ENCODE data around the gene CD209. TPM values are rescaled to one million over a fixed set of nuclear protein-coding genes. Genes with fewer than 3 reads are reported as not detected.

Gene CD209
- total RNA-seq, 1 donor from 2014 or later, result 8.8 TPM

DNA sequence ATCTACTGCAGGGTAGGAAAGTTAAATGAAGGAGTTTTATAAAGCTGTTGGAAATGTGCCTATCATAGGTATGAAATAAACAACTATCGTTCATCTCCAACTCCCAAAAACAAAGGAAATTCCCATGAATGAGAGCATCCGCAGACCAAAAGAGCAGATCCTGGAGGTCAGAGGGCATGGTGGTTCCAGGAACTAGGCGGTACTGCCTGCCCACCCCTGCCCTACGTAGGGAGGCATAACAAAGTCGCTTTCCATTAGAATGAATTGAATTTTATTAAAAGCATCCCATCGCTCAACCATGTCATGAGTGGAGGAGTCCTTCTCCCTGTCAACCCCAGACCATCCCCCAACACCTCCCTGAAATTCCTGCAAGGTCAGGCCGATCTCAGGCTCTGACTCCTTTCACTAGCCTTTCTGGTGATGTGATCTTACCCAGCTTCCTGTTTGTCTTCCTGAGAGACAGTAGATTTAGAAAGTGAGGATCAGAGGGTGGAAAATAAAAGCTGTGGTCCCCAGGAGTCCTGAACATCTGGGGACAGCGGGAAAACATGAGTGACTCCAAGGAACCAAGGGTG lies 15.5 kb upstream of the CD209 start, which contains the start of gene CLEC4M:
TSS of gene CLEC4M (plus strand) at position 525 of the 575 bp plus-strand sequence. CDS start at position 549, 24 bp downstream.
- no peak for DNase-seq (ENCODE audit: extremely low spot score in 2 of 2)
- intact Hi-C loops (cut with DNase I), result no loop called here
- H3K36me3 ChIP-seq, result no peaks in the 10 kb centered on the region
- H3K27me3 ChIP-seq, result no peaks in the 10 kb centered on the region
- TF ChIP-seq, protein P1, sequence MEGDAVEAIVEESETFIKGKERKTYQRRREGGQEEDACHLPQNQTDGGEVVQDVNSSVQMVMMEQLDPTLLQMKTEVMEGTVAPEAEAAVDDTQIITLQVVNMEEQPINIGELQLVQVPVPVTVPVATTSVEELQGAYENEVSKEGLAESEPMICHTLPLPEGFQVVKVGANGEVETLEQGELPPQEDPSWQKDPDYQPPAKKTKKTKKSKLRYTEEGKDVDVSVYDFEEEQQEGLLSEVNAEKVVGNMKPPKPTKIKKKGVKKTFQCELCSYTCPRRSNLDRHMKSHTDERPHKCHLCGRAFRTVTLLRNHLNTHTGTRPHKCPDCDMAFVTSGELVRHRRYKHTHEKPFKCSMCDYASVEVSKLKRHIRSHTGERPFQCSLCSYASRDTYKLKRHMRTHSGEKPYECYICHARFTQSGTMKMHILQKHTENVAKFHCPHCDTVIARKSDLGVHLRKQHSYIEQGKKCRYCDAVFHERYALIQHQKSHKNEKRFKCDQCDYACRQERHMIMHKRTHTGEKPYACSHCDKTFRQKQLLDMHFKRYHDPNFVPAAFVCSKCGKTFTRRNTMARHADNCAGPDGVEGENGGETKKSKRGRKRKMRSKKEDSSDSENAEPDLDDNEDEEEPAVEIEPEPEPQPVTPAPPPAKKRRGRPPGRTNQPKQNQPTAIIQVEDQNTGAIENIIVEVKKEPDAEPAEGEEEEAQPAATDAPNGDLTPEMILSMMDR (IDR thresholded peaks at IDR 0.05), result no peak
- TF ChIP-seq POLR2A (IDR thresholded peaks at IDR 0.05) (no peak), POLR2AphosphoS5 (IDR thresholded peaks at IDR 0.05; ENCODE audit: insufficient read depth in 1 of 2, low read depth in 1 of 2) (no peak)
- no peaks in the 10 kb centered on the region for H3K4me1 ChIP-seq
- no peaks in the 10 kb centered on the region for H3K9me3 ChIP-seq
- no peak within 1 kb of the TSS for H3K27ac ChIP-seq
- no peak within 1 kb of the TSS for H3K4me3 ChIP-seq

DNA sequence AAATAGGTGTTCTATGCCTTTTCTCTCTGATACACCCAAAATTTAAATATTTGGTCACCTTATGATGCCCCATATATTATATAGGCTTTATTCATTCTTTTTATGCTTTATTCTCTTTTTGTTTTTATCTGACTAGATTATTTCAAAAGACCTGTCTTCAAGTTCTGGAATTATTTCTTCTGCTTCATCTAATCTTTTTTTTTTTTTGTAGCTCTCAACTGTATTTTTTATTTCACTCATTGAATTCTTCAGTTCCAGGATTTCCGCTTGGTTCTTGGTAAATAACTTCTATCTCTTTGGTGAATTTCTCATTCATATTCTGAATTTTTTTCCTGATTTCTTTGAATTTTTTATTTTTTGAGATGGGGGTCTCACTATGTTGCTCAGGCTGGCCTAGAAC lies 11.8 kb upstream of the CD209 start:
- no peak for DNase-seq (ENCODE audit: extremely low spot score in 2 of 2)
- H3K27me3 ChIP-seq, result no peaks in the 10 kb centered on the region
- no peak overlapping the region for H3K27ac ChIP-seq
- H3K9me3 ChIP-seq, result no peaks in the 10 kb centered on the region
- TF ChIP-seq, protein P1 (IDR thresholded peaks at IDR 0.05), result no peak
- no peak for TF ChIP-seq POLR2A (IDR thresholded peaks at IDR 0.05)
- no peak for TF ChIP-seq POLR2AphosphoS5 (IDR thresholded peaks at IDR 0.05; ENCODE audit: insufficient read depth in 1 of 2, low read depth in 1 of 2)
- no peak overlapping the region for H3K4me3 ChIP-seq
- no peaks in the 10 kb centered on the region for H3K36me3 ChIP-seq
- intact Hi-C loops (cut with DNase I), result no loop called here
- no peaks in the 10 kb centered on the region for H3K4me1 ChIP-seq

DNA sequence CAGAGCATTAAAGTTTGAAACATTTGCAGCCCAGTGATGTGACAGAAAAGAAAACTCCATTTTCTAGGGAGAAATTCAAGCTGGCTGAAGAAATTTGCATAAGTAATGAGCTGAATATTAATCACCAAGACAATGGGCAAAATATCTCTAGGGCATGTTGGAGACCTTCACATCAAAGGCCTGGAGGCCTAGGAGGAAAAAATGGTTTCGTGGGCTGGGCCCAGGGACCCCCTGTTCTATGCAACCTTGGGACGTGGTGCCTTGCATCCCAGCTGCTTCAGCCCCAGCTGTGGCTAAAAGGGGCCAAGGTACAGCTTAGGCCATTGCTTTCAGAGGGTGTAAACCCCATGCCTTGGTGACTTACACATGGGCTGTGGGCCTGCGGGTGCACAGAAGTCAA lies 10.0 kb upstream of the CD209 start:
- H3K9me3 ChIP-seq, result no peaks in the 10 kb centered on the region
- intact Hi-C loops (cut with DNase I), result no loop called here

DNA sequence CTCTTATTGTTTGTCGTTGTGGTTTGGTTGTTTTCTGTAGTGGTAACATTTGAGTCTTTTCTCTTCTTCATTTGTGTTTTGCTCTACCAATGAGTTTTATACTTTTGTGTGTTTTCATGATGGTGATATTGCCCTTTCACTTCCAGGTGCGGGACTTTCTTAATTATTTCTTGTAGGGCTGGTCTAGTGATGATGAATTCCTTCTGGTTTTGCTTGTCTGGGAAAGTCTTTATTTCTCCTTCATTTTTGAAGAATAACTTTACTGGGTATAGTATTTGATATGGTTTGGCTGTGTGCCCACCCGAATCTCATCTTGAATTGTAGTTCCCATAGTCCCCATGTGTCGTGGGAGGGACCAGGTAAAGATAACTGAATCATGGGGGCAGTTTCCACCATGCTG lies 8.9 kb upstream of the CD209 start:
- Histone ChIP-seq H3K36me3 (no peaks in the 10 kb centered on the region), H3K4me1 (no peaks in the 10 kb centered on the region), H3K27ac (no peak overlapping the region), H3K27me3 (no peaks in the 10 kb centered on the region), H3K9me3 (no peaks in the 10 kb centered on the region), H3K4me3 (no peak overlapping the region)
- intact Hi-C loops (cut with DNase I), result no loop called here
- DNase-seq (ENCODE audit: extremely low spot score in 2 of 2), result no peak
- TF ChIP-seq POLR2A (IDR thresholded peaks at IDR 0.05) (no peak), POLR2AphosphoS5 (IDR thresholded peaks at IDR 0.05; ENCODE audit: insufficient read depth in 1 of 2, low read depth in 1 of 2) (no peak)
- TF ChIP-seq, protein P1 (IDR thresholded peaks at IDR 0.05), result no peak

More for the DNA sequence above, 10.0 kb upstream of the CD209 start:
- DNase-seq (ENCODE audit: extremely low spot score in 2 of 2), result no peak
- H3K27me3 ChIP-seq, result no peaks in the 10 kb centered on the region
- no peak overlapping the region for H3K4me3 ChIP-seq
- H3K27ac ChIP-seq, result no peak overlapping the region
- H3K36me3 ChIP-seq, result no peaks in the 10 kb centered on the region
- no peaks in the 10 kb centered on the region for H3K4me1 ChIP-seq
- TF ChIP-seq POLR2AphosphoS5 (IDR thresholded peaks at IDR 0.05; ENCODE audit: insufficient read depth in 1 of 2, low read depth in 1 of 2) (no peak), POLR2A (IDR thresholded peaks at IDR 0.05) (no peak)
- TF ChIP-seq, protein P1 (IDR thresholded peaks at IDR 0.05), result no peak

DNA sequence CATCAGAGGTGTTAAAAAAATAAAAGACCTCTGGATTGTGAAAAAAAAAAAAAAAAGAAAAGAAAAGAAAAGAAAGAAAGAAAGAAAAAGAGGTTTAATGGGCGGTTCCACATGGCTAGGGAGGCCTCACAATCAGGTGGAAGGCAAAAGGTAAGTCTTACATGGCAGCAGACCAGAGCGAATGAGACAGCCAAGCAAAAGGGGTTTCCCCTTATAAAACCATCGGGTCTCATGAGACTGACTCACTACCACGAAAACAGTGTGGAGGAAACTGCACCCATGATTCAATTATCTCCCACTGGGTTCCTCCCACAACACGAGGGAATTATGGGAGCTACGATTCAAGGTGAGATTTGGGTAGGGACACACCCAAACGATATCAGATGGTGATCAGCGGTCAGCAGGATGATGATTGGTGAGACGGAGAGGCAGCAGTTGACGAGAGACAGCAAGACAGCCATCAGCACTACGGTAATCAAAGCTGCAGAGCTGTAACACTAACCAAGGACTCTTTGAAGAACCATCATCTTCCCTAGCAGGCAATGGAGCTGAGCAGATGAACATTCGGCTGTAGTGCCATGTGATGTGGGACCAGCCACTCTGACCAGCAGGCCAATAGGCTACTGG lies 3.9 kb upstream of the CD209 start:
- no peaks in the 10 kb centered on the region for H3K27me3 ChIP-seq
- intact Hi-C loops (cut with DNase I), result no loop called here
- no peaks in the 10 kb centered on the region for H3K36me3 ChIP-seq

More for the DNA sequence above, 3.9 kb upstream of the CD209 start:
- no peak for DNase-seq (ENCODE audit: extremely low spot score in 2 of 2)
- H3K9me3 ChIP-seq, result no peaks in the 10 kb centered on the region
- H3K4me3 ChIP-seq, result no peak overlapping the region
- no peak for TF ChIP-seq POLR2AphosphoS5 (IDR thresholded peaks at IDR 0.05; ENCODE audit: insufficient read depth in 1 of 2, low read depth in 1 of 2)
- no peak for TF ChIP-seq POLR2A (IDR thresholded peaks at IDR 0.05)
- TF ChIP-seq, protein P1 (IDR thresholded peaks at IDR 0.05), result no peak
- H3K4me1 ChIP-seq, result no peaks in the 10 kb centered on the region
- no peak overlapping the region for H3K27ac ChIP-seq
